Posterior cingulate gyrus (tissue), 11 donors: ENCODE measurements around the gene AHCYL1.
A peak's percentile ranks its signal among the peaks of the same experiment; 100 is the strongest.

Experiments
- DNase-seq, 10 donors: peaks; one replicate each; pipeline versions ENCODE4 v3.0.0 to v3.0.0-alpha.2; 2020 to 2021; ENCODE audit warnings: mixed read lengths in 3 of 10
- intact Hi-C: fragments of 100-400 bp; cut with DNase I; formaldehyde crosslinking; loops from one replicate; pipeline ENCODE4 v1.15.1; 2023

Gene AHCYL1

GRCh38 chr1:109975718-109976117 is 8.8 kb upstream of the AHCYL1 start:
- intact Hi-C loops: no loop called here
- no peak for DNase-seq

GRCh38 chr1:109976762-109977161 is 7.8 kb upstream of the AHCYL1 start:
- no peak for DNase-seq
- intact Hi-C loops: no loop called here

DNA sequence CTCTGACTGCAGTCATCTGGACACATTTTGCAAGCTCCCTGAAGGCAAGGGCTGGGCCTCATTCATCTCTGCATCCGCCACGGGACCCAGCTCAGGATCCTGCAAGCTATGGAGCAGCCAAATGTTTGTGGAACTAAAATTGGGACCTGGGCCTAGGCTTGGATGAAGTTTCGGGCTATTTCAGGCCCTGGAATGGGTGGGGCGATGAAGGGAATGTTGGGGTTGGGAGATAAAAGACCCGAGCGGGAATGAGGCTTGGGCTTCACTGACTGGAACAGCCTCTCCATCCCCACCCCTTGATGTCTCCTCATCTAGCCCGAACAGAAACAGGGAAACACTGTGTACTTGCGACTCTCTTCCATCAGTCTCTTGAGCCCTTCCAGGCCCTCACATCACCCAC is 7.3 kb upstream of the AHCYL1 start:
- intact Hi-C loops: no loop called here
- DNase-seq: no peak

- no peak for DNase-seq
- intact Hi-C loops: no loop called here
These were observed 6.7 kb upstream of the AHCYL1 start for GRCh38 chr1:109977657-109978378.

GRCh38 chr1:109978761-109979488 is 5.6 kb upstream of the AHCYL1 start:
- no peak for DNase-seq
- intact Hi-C loops: no loop called here

DNA sequence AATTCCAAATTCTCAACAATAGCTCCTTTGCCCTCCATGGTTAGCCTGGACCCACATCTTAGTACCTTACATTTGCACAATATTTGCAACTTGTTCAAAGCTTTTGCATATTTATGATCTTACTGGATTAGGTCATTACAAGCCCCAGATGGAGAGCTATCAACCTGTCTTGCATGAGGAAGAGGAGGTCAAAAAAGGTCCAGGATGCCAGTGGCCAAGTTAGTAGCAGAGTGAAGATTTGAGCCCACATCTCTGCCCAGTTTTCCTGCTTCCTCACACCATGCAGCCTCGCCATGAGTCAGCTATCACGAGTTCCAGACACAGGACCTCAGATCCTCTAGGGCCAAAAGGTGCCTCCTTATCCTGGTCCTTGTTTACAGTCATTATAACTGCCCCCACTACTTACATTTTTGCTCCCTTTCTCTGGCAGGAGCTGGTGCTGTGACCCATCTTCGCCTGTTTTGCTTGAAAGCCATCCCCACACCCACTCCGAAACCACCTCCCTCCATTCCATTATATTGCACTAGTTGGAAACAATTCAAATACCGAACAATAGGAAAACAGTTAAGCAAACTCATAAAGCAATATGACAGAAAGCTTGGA is 5.0 kb upstream of the AHCYL1 start:
- intact Hi-C loops: loop anchor here (5.0 kb wide), 3 partner anchors 57 to 432 kb away; partner anchors contain the start of gene GNAI3
- DNase-seq: no peak

GRCh38 chr1:109980324-109981003 is 4.1 kb upstream of the AHCYL1 start:
- peak in 1 of 10 donors; percentile 70 for DNase-seq
- intact Hi-C loops: loop anchor here (5.0 kb wide), 3 partner anchors 58 to 433 kb away; partner anchors contain the start of gene GNAI3

GRCh38 chr1:109981004-109981335 is 3.6 kb upstream of the AHCYL1 start:
- intact Hi-C loops: loop anchor here (5.0 kb wide), 3 partner anchors 59 to 434 kb away; partner anchors contain the start of gene GNAI3

DNA sequence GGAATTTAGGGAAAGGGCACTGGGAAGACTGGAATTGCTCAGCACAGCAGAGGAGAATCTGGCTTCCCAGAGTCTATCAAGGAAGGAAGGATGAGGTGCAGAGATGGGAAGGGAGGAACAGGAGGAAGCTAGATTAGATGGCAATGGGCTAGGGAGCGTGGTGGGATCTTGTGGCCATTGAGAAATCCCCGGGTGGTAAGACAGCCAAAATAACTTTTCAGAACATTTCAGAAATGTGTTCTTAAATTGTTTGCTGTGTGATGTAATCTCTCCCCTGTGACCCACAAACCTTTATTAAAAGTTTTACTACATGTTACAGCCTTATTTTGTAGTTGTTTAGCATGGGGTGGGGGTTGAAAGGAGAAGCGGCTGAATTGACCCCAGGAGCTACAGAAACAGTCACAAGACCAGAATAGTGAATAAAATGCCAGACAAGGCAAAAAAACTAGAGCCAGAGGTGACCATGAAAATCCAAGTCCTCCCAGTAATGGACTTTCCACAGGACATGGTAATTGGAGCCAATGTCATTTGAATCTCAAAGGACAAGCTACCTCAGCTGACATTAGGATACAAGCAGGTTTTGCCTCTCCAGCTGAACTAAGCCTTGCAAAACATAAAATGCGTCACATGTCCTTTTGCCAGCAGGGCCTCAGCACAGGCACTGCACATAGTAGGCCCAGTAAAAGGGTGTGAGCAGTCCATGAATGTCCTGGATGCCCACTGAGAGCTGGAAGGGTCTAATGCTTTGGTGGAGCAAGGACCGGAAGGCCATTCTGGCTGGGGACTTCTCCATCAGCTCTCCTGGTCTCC is 980 bp upstream of the AHCYL1 start:
- DNase-seq: peak in 1 of 10 donors; percentile 64
- intact Hi-C loops: loop anchor here (1.0 to 5.0 kb wide), 5 partner anchors 61 to 436 kb away; partner anchors contain the start of gene GNAI3

More at GRCh38 chr1:109981004-109981335, 3.6 kb upstream of the AHCYL1 start:
- no peak for DNase-seq

- intact Hi-C loops: loop anchor here (1.0 to 5.0 kb wide), 5 partner anchors 62 to 437 kb away; partner anchors contain the start of gene GNAI3
- DNase-seq: no peak
These were observed 442 bp upstream of the AHCYL1 start for GRCh38 chr1:109984190-109984455.

DNA sequence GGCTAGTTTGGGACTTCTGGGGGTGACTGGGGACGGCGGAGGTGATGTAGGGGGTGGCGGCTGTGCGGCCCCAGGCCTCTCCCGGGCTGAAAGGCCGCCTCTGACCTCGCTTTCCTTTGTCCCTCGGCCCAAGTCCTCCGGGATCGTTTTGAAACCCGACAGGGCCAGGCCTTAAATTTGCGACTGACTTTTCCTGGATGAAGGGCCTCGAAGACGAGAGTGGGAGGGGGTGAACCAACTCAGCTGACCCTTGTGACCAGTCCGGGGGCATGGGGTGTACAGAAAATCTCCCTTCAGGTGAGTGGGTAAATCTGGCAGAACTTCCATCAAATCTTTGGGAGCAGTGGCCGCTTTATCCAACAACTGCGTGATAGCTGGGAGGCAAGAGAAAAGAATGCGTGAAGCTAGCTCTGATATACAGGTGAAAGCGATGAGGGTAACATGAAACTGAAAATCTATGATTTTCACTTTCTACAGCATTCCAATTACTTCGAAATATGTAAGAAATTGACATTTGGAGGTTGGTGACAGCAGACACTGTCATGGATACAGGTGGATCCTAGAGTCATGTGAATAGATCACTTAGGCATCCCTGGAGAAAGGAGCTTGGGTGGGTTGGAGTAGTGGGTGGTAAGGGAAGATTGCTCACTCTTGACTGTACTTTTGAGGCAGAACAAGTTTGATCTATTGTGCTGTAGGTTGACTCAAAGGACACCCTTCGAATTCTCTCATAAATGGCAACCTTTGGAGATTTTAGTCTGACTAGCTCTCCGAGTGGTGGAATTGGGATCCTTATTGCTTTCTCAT is 885 bp downstream of the AHCYL1 start:
- no peak for DNase-seq
- intact Hi-C loops: no loop called here

GRCh38 chr1:109986054-109986444 is 1.5 kb downstream of the AHCYL1 start:
- DNase-seq: no peak
- intact Hi-C loops: no loop called here

GRCh38 chr1:109988349-109988914 is 3.9 kb downstream of the AHCYL1 start:
- intact Hi-C loops: no loop called here
- no peak for DNase-seq

- intact Hi-C loops: no loop called here
These were observed 5.1 kb downstream of the AHCYL1 start for GRCh38 chr1:109989506-109990301.

GRCh38 chr1:109990302-109990653 is 5.7 kb downstream of the AHCYL1 start:
- no peak for DNase-seq
- intact Hi-C loops: no loop called here

More at GRCh38 chr1:109989506-109990301, 5.1 kb downstream of the AHCYL1 start:
- DNase-seq: no peak

DNA sequence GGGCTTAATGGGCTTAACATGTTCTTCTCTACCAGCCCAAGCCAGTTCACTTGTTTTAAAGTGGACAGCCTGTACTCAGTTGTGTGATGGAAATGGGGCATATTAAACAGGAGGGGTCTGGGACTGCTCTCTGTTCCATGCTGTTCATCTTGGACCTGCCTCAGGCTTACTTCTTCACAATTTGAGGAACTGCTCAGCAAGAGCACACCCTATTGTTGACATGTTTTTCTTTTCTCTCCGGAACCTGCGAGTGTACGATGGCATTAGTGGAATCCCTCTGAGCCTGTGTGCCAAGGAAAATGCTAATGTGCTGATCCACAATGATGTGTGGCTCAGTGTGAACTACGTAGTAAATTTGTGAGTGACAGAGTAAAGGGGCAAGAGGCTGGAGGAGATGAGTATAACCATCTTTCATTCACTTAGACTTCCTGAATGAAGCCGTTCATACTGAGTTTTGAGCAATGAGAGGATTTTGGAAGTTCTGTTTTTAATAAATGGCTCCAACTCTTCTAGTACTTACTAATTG is 6.9 kb downstream of the AHCYL1 start:
- intact Hi-C loops: no loop called here
- peak in 1 of 10 donors; percentile 38 for DNase-seq

DNA sequence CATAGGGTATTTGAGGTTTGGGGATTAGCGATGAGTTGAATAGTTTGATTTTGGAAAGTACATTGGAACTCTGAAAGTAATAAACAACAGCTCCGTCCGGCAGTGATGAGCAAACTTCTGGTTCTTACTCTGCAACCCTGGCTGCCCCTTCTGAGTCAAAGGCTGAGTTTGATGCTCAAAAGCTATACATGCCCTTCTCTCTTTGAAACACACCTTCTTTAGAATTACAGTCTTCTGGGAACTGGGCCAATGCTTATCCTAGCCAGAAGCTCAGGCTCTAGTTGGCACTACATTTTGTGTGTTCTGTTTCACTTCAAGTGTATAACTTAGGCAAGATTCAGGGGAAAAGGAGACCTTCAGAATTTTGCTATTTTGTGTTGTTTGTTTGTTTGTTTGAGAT is 9.3 kb downstream of the AHCYL1 start:
- intact Hi-C loops: no loop called here
- DNase-seq: peak in 1 of 10 donors; percentile 37

DNA sequence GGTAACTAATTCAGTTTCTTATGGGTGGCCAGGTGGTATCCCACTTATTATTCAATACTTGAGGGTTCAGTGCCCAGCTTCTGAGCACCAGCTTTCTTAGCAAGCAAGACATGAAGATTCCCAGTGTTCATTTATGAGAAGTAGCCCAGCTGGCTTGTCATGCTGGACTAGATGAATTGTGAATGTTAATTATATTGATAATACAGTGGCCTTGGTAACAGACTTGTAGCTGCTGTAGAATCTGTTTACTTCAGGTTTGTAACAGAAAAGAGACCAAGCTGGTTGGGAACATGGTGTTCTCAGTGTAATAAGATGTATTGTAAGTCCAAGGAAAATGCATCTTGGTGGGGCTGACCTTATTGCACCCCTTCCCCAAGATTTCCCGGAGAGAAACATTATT is 10.1 kb downstream of the AHCYL1 start:
- DNase-seq: no peak
- intact Hi-C loops: no loop called here
